ENCODE results near the gene FOXK1. TPM values are rescaled to one million over a fixed set of nuclear protein-coding genes. Genes with fewer than 3 reads are reported as not detected.

FOXK1 gene
- total and polyA plus RNA-seq, 2 donors (not counting 1 experiment from before 2014, with no cell fraction given): 5.2 to 26.9 TPM

GRCh38 chr7:4806983-4807597, 125.0 kb downstream of the FOXK1 start:
- Histone ChIP-seq H4K20me1 (ENCODE audit: control insufficient read depth, extremely low read depth, insufficient read depth, low read length) (no peaks in the 10 kb centered on the region), H3K27ac (ENCODE audit: insufficient read depth, low read length) (no peak overlapping the region), H3K9ac (ENCODE audit: insufficient read depth, low read length) (no peak overlapping the region), H3K4me2 (ENCODE audit: extremely low read depth, insufficient read depth, low read length) (no peak overlapping the region), H3K4me1 (ENCODE audit: control insufficient read depth, extremely low read depth, insufficient read depth, low read length) (no peaks in the 10 kb centered on the region), H2AFZ (ENCODE audit: low read length) (no peak overlapping the region), H3K27me3 (ENCODE audit: control insufficient read depth, insufficient read depth, low read length) (peaks cover 5% of the 10 kb centered on the region), H3K79me2 (ENCODE audit: control insufficient read depth, insufficient read depth, low read length) (no peaks in the 10 kb centered on the region), H3K36me3 (ENCODE audit: control insufficient read depth, insufficient read depth, low read length) (no peaks in the 10 kb centered on the region), H3K9me3 (ENCODE audit: control insufficient read depth, insufficient read depth, low read depth, low read length) (no peaks in the 10 kb centered on the region), H3K4me3 (replicated peaks in 1 of 4; ENCODE audit: control extremely low read depth in 1 of 4, insufficient read depth in 1 of 4, low read depth in 3 of 4, low read length in 4 of 4) (no peak overlapping the region)
- TF ChIP-seq EZH2 (IDR thresholded peaks at IDR 0.05; ENCODE audit: low read length, missing control alignments): no peak
- TF ChIP-seq CTCF (conservative IDR thresholded peaks at IDR 0.05 in 1 of 2, IDR thresholded peaks at IDR 0.05 in 1 of 2; ENCODE audit: low read depth in 1 of 2, low read length in 2 of 2): no peak
- no peak for DNase-seq (ENCODE audit: low read depth in 2 of 2)

GRCh38 chr7:4807598-4808016, 125.5 kb downstream of the FOXK1 start:
- Histone ChIP-seq H3K9ac (ENCODE audit: insufficient read depth, low read length) (no peak overlapping the region), H3K36me3 (ENCODE audit: control insufficient read depth, insufficient read depth, low read length) (no peaks in the 10 kb centered on the region), H3K4me3 (replicated peaks in 1 of 4; ENCODE audit: control extremely low read depth in 1 of 4, insufficient read depth in 1 of 4, low read depth in 3 of 4, low read length in 4 of 4) (no peak overlapping the region), H4K20me1 (ENCODE audit: control insufficient read depth, extremely low read depth, insufficient read depth, low read length) (no peaks in the 10 kb centered on the region), H3K9me3 (ENCODE audit: control insufficient read depth, insufficient read depth, low read depth, low read length) (no peaks in the 10 kb centered on the region), H3K27ac (ENCODE audit: insufficient read depth, low read length) (no peak overlapping the region), H3K4me2 (ENCODE audit: extremely low read depth, insufficient read depth, low read length) (no peak overlapping the region), H3K4me1 (ENCODE audit: control insufficient read depth, extremely low read depth, insufficient read depth, low read length) (no peaks in the 10 kb centered on the region), H3K79me2 (ENCODE audit: control insufficient read depth, insufficient read depth, low read length) (no peaks in the 10 kb centered on the region), H3K27me3 (ENCODE audit: control insufficient read depth, insufficient read depth, low read length) (peaks cover 5% of the 10 kb centered on the region), H2AFZ (ENCODE audit: low read length) (no peak overlapping the region)
- no peak for DNase-seq (ENCODE audit: low read depth in 2 of 2)
- TF ChIP-seq CTCF (conservative IDR thresholded peaks at IDR 0.05 in 1 of 2, IDR thresholded peaks at IDR 0.05 in 1 of 2; ENCODE audit: low read depth in 1 of 2, low read length in 2 of 2): no peak
- TF ChIP-seq EZH2 (IDR thresholded peaks at IDR 0.05; ENCODE audit: low read length, missing control alignments): no peak

GRCh38 chr7:4808026-4808425, 125.9 kb downstream of the FOXK1 start:
- Histone ChIP-seq H3K9me3 (ENCODE audit: control insufficient read depth, insufficient read depth, low read depth, low read length) (no peaks in the 10 kb centered on the region), H3K4me3 (replicated peaks in 1 of 4; ENCODE audit: control extremely low read depth in 1 of 4, insufficient read depth in 1 of 4, low read depth in 3 of 4, low read length in 4 of 4) (no peak overlapping the region), H2AFZ (ENCODE audit: low read length) (no peak overlapping the region), H3K79me2 (ENCODE audit: control insufficient read depth, insufficient read depth, low read length) (no peaks in the 10 kb centered on the region), H3K4me2 (ENCODE audit: extremely low read depth, insufficient read depth, low read length) (no peak overlapping the region), H3K27me3 (ENCODE audit: control insufficient read depth, insufficient read depth, low read length) (peaks cover 5% of the 10 kb centered on the region), H4K20me1 (ENCODE audit: control insufficient read depth, extremely low read depth, insufficient read depth, low read length) (no peaks in the 10 kb centered on the region), H3K27ac (ENCODE audit: insufficient read depth, low read length) (no peak overlapping the region), H3K36me3 (ENCODE audit: control insufficient read depth, insufficient read depth, low read length) (no peaks in the 10 kb centered on the region), H3K9ac (ENCODE audit: insufficient read depth, low read length) (no peak overlapping the region), H3K4me1 (ENCODE audit: control insufficient read depth, extremely low read depth, insufficient read depth, low read length) (no peaks in the 10 kb centered on the region)
- no peak for TF ChIP-seq CTCF (conservative IDR thresholded peaks at IDR 0.05 in 1 of 2, IDR thresholded peaks at IDR 0.05 in 1 of 2; ENCODE audit: low read depth in 1 of 2, low read length in 2 of 2)
- DNase-seq (ENCODE audit: low read depth in 2 of 2): no peak

Data from fibroblast of lung (primary cell).